Astrocyte (in vitro differentiated cells and primary cell): ENCODE measurements around the gene RCAN3. TPM values are rescaled to one million over a fixed set of nuclear protein-coding genes. Genes with fewer than 3 reads are reported as not detected.

Experiments used
- DNase-seq: peaks from one replicate; pipeline ENCODE4 v3.0.0-alpha.2; 2010; ENCODE audit warnings: low read depth
- FAIRE-seq: peaks from 2 replicates; lab custom pipeline; 2011; peaks lifted over from hg19 to GRCh38; lab: Jason Lieb, UNC
- H2AFZ ChIP-seq: 2 replicates; pipeline ENCODE4 v1.6.0; 2012; ENCODE audit warnings: low read depth, low read length, inconsistent platforms
- H3K27ac ChIP-seq: 2 replicates; pipeline ENCODE4 v1.5.1; 2011; ENCODE audit warnings: low read depth, low read length, inconsistent platforms
- H3K27me3 ChIP-seq: 2 replicates; pipeline ENCODE4 v1.6.0; 2011; ENCODE audit warnings: low read length, inconsistent platforms; ENCODE audit not compliant: insufficient read depth
- H3K36me3 ChIP-seq: 2 replicates; pipeline ENCODE4 v1.5.1; 2011; ENCODE audit warnings: low read length, inconsistent platforms; ENCODE audit not compliant: insufficient read depth
- H3K4me1 ChIP-seq: 2 replicates; pipeline ENCODE4 v1.5.1; 2011; ENCODE audit warnings: low read length, inconsistent platforms; ENCODE audit not compliant: insufficient read depth
- H3K4me2 ChIP-seq: 2 replicates; pipeline ENCODE4 v1.6.0; 2012; ENCODE audit warnings: low read length, inconsistent platforms
- H3K4me3 ChIP-seq: 2 replicates; pipeline ENCODE4 v1.5.1; 2011; ENCODE audit warnings: low read depth, mild to moderate bottlenecking, low read length, inconsistent platforms; ENCODE audit not compliant: insufficient read depth
- H3K79me2 ChIP-seq: 2 replicates; pipeline ENCODE4 v1.6.0; 2012; ENCODE audit warnings: mild to moderate bottlenecking, low read length, inconsistent platforms; ENCODE audit not compliant: insufficient read depth
- H3K9ac ChIP-seq: 2 replicates; pipeline ENCODE4 v1.6.0; 2012; ENCODE audit warnings: mild to moderate bottlenecking, low read length, inconsistent platforms
- H3K9me3 ChIP-seq: 2 replicates; pipeline ENCODE4 v1.5.1; 2012; ENCODE audit warnings: low read depth, mild to moderate bottlenecking, low read length, inconsistent platforms; ENCODE audit not compliant: insufficient read depth
- H4K20me1 ChIP-seq: 2 replicates; pipeline ENCODE4 v1.6.0; 2012; ENCODE audit warnings: low read length, inconsistent platforms; ENCODE audit not compliant: insufficient read depth
- H3K27ac Mint-ChIP-seq: one replicate; pipeline ENCODE4 v1.8.0; 2021; ENCODE audit warnings: mild to moderate bottlenecking, mixed read lengths; ENCODE audit not compliant: unreplicated experiment
- H3K27me3 Mint-ChIP-seq: one replicate; pipeline ENCODE4 v1.8.0; 2021; ENCODE audit warnings: low read depth, mixed read lengths; ENCODE audit not compliant: unreplicated experiment
- H3K36me3 Mint-ChIP-seq: one replicate; pipeline ENCODE4 v1.8.0; 2021; ENCODE audit warnings: low read depth, mixed read lengths; ENCODE audit not compliant: unreplicated experiment
- H3K4me1 Mint-ChIP-seq: one replicate; pipeline ENCODE4 v1.8.0; 2021; ENCODE audit warnings: low read depth, mixed read lengths; ENCODE audit not compliant: unreplicated experiment
- H3K4me3 Mint-ChIP-seq: one replicate; pipeline ENCODE4 v1.8.0; 2021; ENCODE audit warnings: mild to moderate bottlenecking, moderate library complexity, mixed read lengths; ENCODE audit not compliant: unreplicated experiment
- H3K9me3 Mint-ChIP-seq: one replicate; pipeline ENCODE4 v1.8.0; 2021; ENCODE audit warnings: mild to moderate bottlenecking, mixed read lengths; ENCODE audit not compliant: unreplicated experiment
- CTCF ChIP-seq: IDR thresholded peaks from 2 replicates; pipeline ENCODE4 v1.5.1; 2011; ENCODE audit warnings: low read depth, mild to moderate bottlenecking, inconsistent platforms, low read length, moderate library complexity; ENCODE audit not compliant: insufficient read depth
- EZH2 ChIP-seq: IDR thresholded peaks from 2 replicates; pipeline ENCODE4 v1.6.1; 2012; ENCODE audit warnings: mild to moderate bottlenecking, low read length, inconsistent platforms; ENCODE audit not compliant: insufficient read depth
- total RNA-seq: library from RNA; stranded (reverse); gene quantifications from 2 replicates; pipeline ENCODE4 v1.2.1, GENCODE V29; 2021

RCAN3 gene
- total RNA-seq, 1 donor from 2014 or later: 17.7 TPM

GRCh38 chr1:24507405-24507804 lies 4.8 kb downstream of the RCAN3 start:
- Histone ChIP-seq H3K27ac (no peak overlapping the region), H3K79me2 (peaks cover 4% of the 10 kb centered on the region), H3K27me3 (no peaks in the 10 kb centered on the region), H3K36me3 (no peaks in the 10 kb centered on the region), H3K4me1 (peaks cover 2% of the 10 kb centered on the region), H3K4me2 (no peak overlapping the region), H3K4me3 (no peak overlapping the region), H4K20me1 (peaks cover 6% of the 10 kb centered on the region), H2AFZ (no peak overlapping the region), H3K9me3 (no peaks in the 10 kb centered on the region), H3K9ac (no peak overlapping the region)
- no peak for TF ChIP-seq EZH2
- TF ChIP-seq CTCF: no peak
- DNase-seq (no peak), FAIRE-seq (no peak)
- no peak overlapping the region for H3K4me3 Mint-ChIP-seq
- no peaks in the 10 kb centered on the region for H3K27me3 Mint-ChIP-seq
- peaks cover 7% of the 10 kb centered on the region for H3K36me3 Mint-ChIP-seq
- H3K9me3 Mint-ChIP-seq: peaks cover 3% of the 10 kb centered on the region
- peaks cover 2% of the 10 kb centered on the region for H3K4me1 Mint-ChIP-seq
- no peak overlapping the region for H3K27ac Mint-ChIP-seq

GRCh38 chr1:24508911-24509310 lies 6.3 kb downstream of the RCAN3 start:
- Histone ChIP-seq H2AFZ (no peak overlapping the region), H3K36me3 (no peaks in the 10 kb centered on the region), H3K9ac (no peak overlapping the region), H3K79me2 (no peaks in the 10 kb centered on the region), H3K27ac (no peak overlapping the region), H3K27me3 (no peaks in the 10 kb centered on the region), H3K4me1 (no peaks in the 10 kb centered on the region), H3K4me2 (no peak overlapping the region), H4K20me1 (peaks cover 6% of the 10 kb centered on the region), H3K9me3 (no peaks in the 10 kb centered on the region), H3K4me3 (no peak overlapping the region)
- no peaks in the 10 kb centered on the region for H3K27me3 Mint-ChIP-seq
- DNase-seq: no peak
- no peaks in the 10 kb centered on the region for H3K4me1 Mint-ChIP-seq
- peaks cover 3% of the 10 kb centered on the region for H3K9me3 Mint-ChIP-seq
- TF ChIP-seq EZH2: no peak
- TF ChIP-seq CTCF: no peak
- H3K27ac Mint-ChIP-seq: no peak overlapping the region
- peaks cover 7% of the 10 kb centered on the region for H3K36me3 Mint-ChIP-seq
- no peak for FAIRE-seq
- H3K4me3 Mint-ChIP-seq: no peak overlapping the region

- Histone ChIP-seq H3K36me3 (no peaks in the 10 kb centered on the region), H2AFZ (no peak overlapping the region), H3K4me3 (no peak overlapping the region), H3K79me2 (no peaks in the 10 kb centered on the region), H3K4me2 (no peak overlapping the region), H3K27ac (no peak overlapping the region), H4K20me1 (no peaks in the 10 kb centered on the region), H3K4me1 (no peaks in the 10 kb centered on the region), H3K27me3 (no peaks in the 10 kb centered on the region), H3K9me3 (no peaks in the 10 kb centered on the region), H3K9ac (no peak overlapping the region)
- H3K9me3 Mint-ChIP-seq: peaks cover 3% of the 10 kb centered on the region
- no peak overlapping the region for H3K4me3 Mint-ChIP-seq
- H3K27ac Mint-ChIP-seq: no peak overlapping the region
- peaks cover 7% of the 10 kb centered on the region for H3K36me3 Mint-ChIP-seq
- no peak for TF ChIP-seq EZH2
- no peak for TF ChIP-seq CTCF
- no peak for FAIRE-seq
- H3K27me3 Mint-ChIP-seq: no peaks in the 10 kb centered on the region
- no peak for DNase-seq
- peaks cover 3% of the 10 kb centered on the region for H3K4me1 Mint-ChIP-seq
Measured at GRCh38 chr1:24513706-24514105, 11.1 kb downstream of the RCAN3 start.
